ENCODE data around the gene UTP18. TPM values are rescaled to one million over a fixed set of nuclear protein-coding genes. Genes with fewer than 3 reads are reported as not detected.

Gene UTP18
- polyA plus RNA-seq, 1 donor (not counting 4 experiments of a cell fraction or from before 2014, with no cell fraction given), result 42.7 TPM

DNA sequence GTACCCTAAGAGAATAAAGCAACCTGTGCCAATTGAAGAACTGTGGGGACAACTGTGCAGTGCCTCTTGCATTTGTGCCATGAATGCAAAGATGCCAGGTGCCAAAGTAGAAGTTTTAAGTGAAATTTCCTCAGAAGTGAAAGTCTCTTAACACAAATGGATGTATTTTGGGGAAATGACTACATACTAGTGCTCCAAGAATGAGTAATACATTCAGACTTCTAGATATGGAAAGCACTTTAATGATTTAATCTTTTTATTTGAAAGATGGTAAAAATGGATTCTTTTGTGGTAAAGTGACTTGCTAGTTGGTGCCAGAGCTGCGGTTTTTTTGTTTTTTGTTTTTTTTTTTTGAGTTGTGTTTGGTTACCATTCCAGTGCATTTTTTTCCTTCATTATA lies 15.0 kb downstream of the UTP18 start:
- no peak overlapping the region for H2AFZ ChIP-seq (ENCODE audit: control insufficient read depth, low read length)
- dilution Hi-C loops (cut with MboI; ENCODE audit: extremely low pct_ligation_motif_present, low sequenced_read_pairs), result no loop called here
- no peak overlapping the region for H3K4me3 ChIP-seq (ENCODE audit: control insufficient read depth in 2 of 3, extremely low read depth in 1 of 3, insufficient read depth in 2 of 3, low read depth in 1 of 3, low read length in 3 of 3)
- no peaks in the 10 kb centered on the region for H3K9me3 ChIP-seq (ENCODE audit: control insufficient read depth, low read depth, low read length)
- no peak overlapping the region for H3K9ac ChIP-seq (ENCODE audit: control insufficient read depth, extremely low read depth, insufficient read depth, low read length)
- no peaks in the 10 kb centered on the region for H3K27me3 ChIP-seq (ENCODE audit: control insufficient read depth, extremely low read depth, insufficient read depth, low read length)
- H3K9me1 ChIP-seq (ENCODE audit: control insufficient read depth, extremely low read depth, insufficient read depth, low read length), result no peaks in the 10 kb centered on the region
- no peaks in the 10 kb centered on the region for H3K4me1 ChIP-seq (ENCODE audit: control insufficient read depth, extremely low read depth, insufficient read depth, low read length)
- H4K20me1 ChIP-seq (ENCODE audit: control insufficient read depth, extremely low read depth, insufficient read depth, low read length), result peaks cover 3% of the 10 kb centered on the region
- DNase-seq (ENCODE audit: low read depth, low spot score), result no peak
- peaks cover 20 to 47% of the 10 kb centered on the region in 2 experiments for H3K36me3 ChIP-seq (ENCODE audit: control insufficient read depth in 2 of 2, extremely low read depth in 1 of 2, insufficient read depth in 2 of 2, low read length in 2 of 2)
- TF ChIP-seq EZH2 (IDR thresholded peaks at IDR 0.05; ENCODE audit: low read length), result no peak
- no peak overlapping the region for H3K4me2 ChIP-seq (ENCODE audit: control insufficient read depth, extremely low read depth, insufficient read depth, low read depth, low read length)
- no peak overlapping the region for H3K27ac ChIP-seq (ENCODE audit: control insufficient read depth, insufficient read depth, low read length)
- peaks cover 10% of the 10 kb centered on the region for H3K79me2 ChIP-seq (ENCODE audit: control insufficient read depth, insufficient read depth, low read length)
- FAIRE-seq, result no peak

DNA sequence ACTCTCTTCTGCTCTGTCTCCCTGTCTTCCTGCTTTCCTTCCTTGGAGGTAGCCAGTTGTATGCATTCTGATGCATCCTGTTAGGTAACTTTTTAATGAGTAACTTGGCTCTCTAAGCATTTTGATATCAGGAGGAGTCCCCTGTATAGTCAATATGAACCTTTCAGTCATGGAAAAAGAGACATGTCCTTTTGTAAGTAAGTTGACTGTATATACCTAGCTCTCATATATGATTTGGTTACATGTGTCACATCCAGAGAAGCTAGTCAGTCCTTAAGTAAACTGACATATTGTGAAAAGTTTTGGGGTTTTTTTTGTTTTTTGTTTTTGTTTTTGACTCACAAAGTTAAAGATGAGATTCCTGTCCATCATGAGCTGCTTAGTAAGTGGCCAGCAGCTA lies 18.8 kb downstream of the UTP18 start:
- H3K9me1 ChIP-seq (ENCODE audit: control insufficient read depth, extremely low read depth, insufficient read depth, low read length), result no peaks in the 10 kb centered on the region
- H3K27ac ChIP-seq (ENCODE audit: control insufficient read depth, insufficient read depth, low read length), result no peak overlapping the region
- no peak overlapping the region for H3K4me3 ChIP-seq (ENCODE audit: control insufficient read depth in 2 of 3, extremely low read depth in 1 of 3, insufficient read depth in 2 of 3, low read depth in 1 of 3, low read length in 3 of 3)
- no peak overlapping the region for H3K9ac ChIP-seq (ENCODE audit: control insufficient read depth, extremely low read depth, insufficient read depth, low read length)
- peaks cover 3% of the 10 kb centered on the region for H4K20me1 ChIP-seq (ENCODE audit: control insufficient read depth, extremely low read depth, insufficient read depth, low read length)
- DNase-seq (ENCODE audit: low read depth, low spot score) (no peak), FAIRE-seq (no peak)
- no peaks in the 10 kb centered on the region for H3K9me3 ChIP-seq (ENCODE audit: control insufficient read depth, low read depth, low read length)
- no peak overlapping the region for H3K4me2 ChIP-seq (ENCODE audit: control insufficient read depth, extremely low read depth, insufficient read depth, low read depth, low read length)
- H3K27me3 ChIP-seq (ENCODE audit: control insufficient read depth, extremely low read depth, insufficient read depth, low read length), result no peaks in the 10 kb centered on the region
- no peaks in the 10 kb centered on the region for H3K79me2 ChIP-seq (ENCODE audit: control insufficient read depth, insufficient read depth, low read length)
- no peak overlapping the region for H2AFZ ChIP-seq (ENCODE audit: control insufficient read depth, low read length)
- dilution Hi-C loops (cut with MboI; ENCODE audit: extremely low pct_ligation_motif_present, low sequenced_read_pairs), result no loop called here
- TF ChIP-seq EZH2 (IDR thresholded peaks at IDR 0.05; ENCODE audit: low read length) (no peak), CTCF (optimal IDR thresholded peaks at IDR 0.05 in 1 of 3, IDR thresholded peaks at IDR 0.05 in 1 of 3, conservative IDR thresholded peaks at IDR 0.05 in 1 of 3; ENCODE audit: extremely low read depth in 1 of 3, insufficient read depth in 2 of 3, low read length in 3 of 3) (no peak)
- peaks cover 23 to 42% of the 10 kb centered on the region in 2 experiments for H3K36me3 ChIP-seq (ENCODE audit: control insufficient read depth in 2 of 2, extremely low read depth in 1 of 2, insufficient read depth in 2 of 2, low read length in 2 of 2)
- H3K4me1 ChIP-seq (ENCODE audit: control insufficient read depth, extremely low read depth, insufficient read depth, low read length), result no peaks in the 10 kb centered on the region

DNA sequence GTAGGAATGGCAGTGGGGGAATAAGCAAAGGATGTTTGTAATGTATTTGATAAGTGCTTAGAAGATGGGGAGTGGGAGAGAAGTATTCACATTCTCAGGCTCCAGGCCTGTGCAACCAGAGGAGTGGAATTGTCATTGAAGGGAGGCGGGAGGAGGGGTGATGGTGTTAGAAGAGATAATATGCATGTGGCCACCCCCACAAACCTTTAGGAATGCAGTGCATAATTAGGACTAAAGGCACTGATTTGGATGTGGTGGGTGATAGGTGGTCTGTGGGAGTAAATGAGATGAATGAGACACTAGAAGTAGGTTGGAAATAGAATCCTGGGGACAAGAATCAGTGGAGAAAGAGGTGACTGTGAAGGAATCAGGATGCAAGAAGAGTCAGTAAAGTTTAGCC lies 27.1 kb downstream of the UTP18 start:
- Histone ChIP-seq H3K9ac (ENCODE audit: control insufficient read depth, extremely low read depth, insufficient read depth, low read length) (no peak overlapping the region), H3K4me2 (ENCODE audit: control insufficient read depth, extremely low read depth, insufficient read depth, low read depth, low read length) (no peak overlapping the region), H3K36me3 (ENCODE audit: control insufficient read depth in 2 of 2, extremely low read depth in 1 of 2, insufficient read depth in 2 of 2, low read length in 2 of 2) (peaks cover 21 to 23% of the 10 kb centered on the region in 2 experiments), H3K9me1 (ENCODE audit: control insufficient read depth, extremely low read depth, insufficient read depth, low read length) (no peaks in the 10 kb centered on the region), H3K4me3 (ENCODE audit: control insufficient read depth in 2 of 3, extremely low read depth in 1 of 3, insufficient read depth in 2 of 3, low read depth in 1 of 3, low read length in 3 of 3) (no peak overlapping the region), H3K9me3 (ENCODE audit: control insufficient read depth, low read depth, low read length) (no peaks in the 10 kb centered on the region), H3K79me2 (ENCODE audit: control insufficient read depth, insufficient read depth, low read length) (no peaks in the 10 kb centered on the region), H3K4me1 (ENCODE audit: control insufficient read depth, extremely low read depth, insufficient read depth, low read length) (no peaks in the 10 kb centered on the region), H3K27me3 (ENCODE audit: control insufficient read depth, extremely low read depth, insufficient read depth, low read length) (no peaks in the 10 kb centered on the region), H4K20me1 (ENCODE audit: control insufficient read depth, extremely low read depth, insufficient read depth, low read length) (no peaks in the 10 kb centered on the region), H3K27ac (ENCODE audit: control insufficient read depth, insufficient read depth, low read length) (no peak overlapping the region), H2AFZ (ENCODE audit: control insufficient read depth, low read length) (no peak overlapping the region)
- DNase-seq (ENCODE audit: low read depth, low spot score) (no peak), FAIRE-seq (no peak)
- TF ChIP-seq EZH2 (IDR thresholded peaks at IDR 0.05; ENCODE audit: low read length) (no peak), CTCF (optimal IDR thresholded peaks at IDR 0.05 in 1 of 3, IDR thresholded peaks at IDR 0.05 in 1 of 3, conservative IDR thresholded peaks at IDR 0.05 in 1 of 3; ENCODE audit: extremely low read depth in 1 of 3, insufficient read depth in 2 of 3, low read length in 3 of 3) (no peak)
- dilution Hi-C loops (cut with MboI; ENCODE audit: extremely low pct_ligation_motif_present, low sequenced_read_pairs), result no loop called here

Data from keratinocyte (primary cell).